ENCODE data around the gene DRAXIN.

Gene DRAXIN

GRCh38 chr1:11654939-11655808, 36.3 kb upstream of the DRAXIN start:
- peak overlapping the region; percentile 56 to 59 for H3K4me3 ChIP-seq (replicated peaks in 1 of 2; ENCODE audit: low read depth in 2 of 2, low read length in 2 of 2)
- no peak for TF ChIP-seq CTCF (IDR thresholded peaks at IDR 0.05; ENCODE audit: low read depth, low read length)
- no peak for DNase-seq (ENCODE audit: low read depth in 2 of 2)

GRCh38 chr1:11657654-11658053, 33.9 kb upstream of the DRAXIN start:
- DNase-seq (ENCODE audit: low read depth in 2 of 2) = no peak
- no peak for TF ChIP-seq CTCF (IDR thresholded peaks at IDR 0.05; ENCODE audit: low read depth, low read length)
- no peak overlapping the region for H3K4me3 ChIP-seq (replicated peaks in 1 of 2; ENCODE audit: low read depth in 2 of 2, low read length in 2 of 2)

GRCh38 chr1:11658542-11658941, 33.0 kb upstream of the DRAXIN start:
- DNase-seq (ENCODE audit: low read depth in 2 of 2) = no peak
- no peak overlapping the region for H3K4me3 ChIP-seq (replicated peaks in 1 of 2; ENCODE audit: low read depth in 2 of 2, low read length in 2 of 2)
- TF ChIP-seq CTCF (IDR thresholded peaks at IDR 0.05; ENCODE audit: low read depth, low read length) = no peak

GRCh38 chr1:11659748-11660147, 31.8 kb upstream of the DRAXIN start:
- no peak overlapping the region for H3K4me3 ChIP-seq (replicated peaks in 1 of 2; ENCODE audit: low read depth in 2 of 2, low read length in 2 of 2)
- no peak for TF ChIP-seq CTCF (IDR thresholded peaks at IDR 0.05; ENCODE audit: low read depth, low read length)
- no peak for DNase-seq (ENCODE audit: low read depth in 2 of 2)

GRCh38 chr1:11661103-11661502, 30.4 kb upstream of the DRAXIN start:
- no peak overlapping the region for H3K4me3 ChIP-seq (replicated peaks in 1 of 2; ENCODE audit: low read depth in 2 of 2, low read length in 2 of 2)
- TF ChIP-seq CTCF (IDR thresholded peaks at IDR 0.05; ENCODE audit: low read depth, low read length) = no peak
- DNase-seq (ENCODE audit: low read depth in 2 of 2) = no peak

- DNase-seq (ENCODE audit: low read depth in 2 of 2) = peak; percentile 22 to 40
- no peak for TF ChIP-seq CTCF (IDR thresholded peaks at IDR 0.05; ENCODE audit: low read depth, low read length)
- H3K4me3 ChIP-seq (replicated peaks in 1 of 2; ENCODE audit: low read depth in 2 of 2, low read length in 2 of 2) = peak overlapping the region; percentile 41 to 45
Measured at GRCh38 chr1:11664336-11665065, 27.0 kb upstream of the DRAXIN start.

Data from cardiac fibroblast (primary cell).